Transverse colon (tissue), 4 donors: Measurements from ENCODE around the gene PDCD6IP. TPM values are rescaled to one million over a fixed set of nuclear protein-coding genes. Genes with fewer than 3 reads are reported as not detected.

Experiments used
- DNase-seq: peaks from one replicate; pipeline ENCODE4 v3.0.0-alpha.2; 2019
- H3K27ac ChIP-seq, 4 donors: fragments of 200-600 bp; sonication (generic); 2 replicates each; pipeline ENCODE4 v1.5.1; 2016 to 2018; ENCODE audit warnings: inconsistent platforms in 4 of 4
- H3K27me3 ChIP-seq: fragments of 200-600 bp; sonication (generic); 2 replicates; pipeline ENCODE4 v1.5.1; 2017; ENCODE audit warnings: inconsistent platforms
- H3K36me3 ChIP-seq, 4 donors: fragments of 200-600 bp; sonication (generic); 2 replicates each; pipeline ENCODE4 v1.5.1; 2017 to 2019; ENCODE audit warnings: inconsistent platforms in 4 of 4
- H3K4me1 ChIP-seq, 4 donors: fragments of 200-600 bp; sonication (generic); 2 replicates each; pipeline ENCODE4 v1.5.1; 2017 to 2020; ENCODE audit warnings: inconsistent platforms in 4 of 4
- H3K4me3 ChIP-seq, 4 donors: fragments of 200-600 bp; sonication (generic); 1 replicate in 1 of 4; 2 replicates in 3 of 4; pipeline versions ENCODE4 v1.5.1 to v1.6.1; 2017 to 2019; ENCODE audit warnings: inconsistent platforms in 4 of 4
- H3K9me3 ChIP-seq, 2 donors: fragments of 200-600 bp; sonication (generic); 2 replicates each; pipeline ENCODE4 v1.5.1; 2017 to 2019; ENCODE audit warnings: inconsistent platforms in 2 of 2
- CTCF ChIP-seq, 5 experiments: fragments of 200-600 bp in 3 of 5; fragments of 450-650 bp in 2 of 5; sonication (generic) in 3 of 5; IDR thresholded peaks; 1 replicate in 2 of 5; 2 replicates in 3 of 5; pipeline ENCODE4 v1.5.1; 2016 to 2017; ENCODE audit warnings: antibody characterized with exemption in 5 of 5, inconsistent platforms in 3 of 5, mild to moderate bottlenecking in 2 of 5, moderate library complexity in 1 of 5
- EP300 ChIP-seq: sonication (generic); formaldehyde crosslinking; IDR thresholded peaks from one replicate; pipeline ENCODE4 v1.6.1; 2017; ENCODE audit warnings: antibody characterized with exemption, low read depth
- POLR2A ChIP-seq: fragments of 450-650 bp; IDR thresholded peaks from one replicate; pipeline ENCODE4 v1.6.1; 2016; ENCODE audit warnings: antibody characterized with exemption, mild to moderate bottlenecking, moderate library complexity
- POLR2AphosphoS5 ChIP-seq, 3 donors: sonication (generic); formaldehyde crosslinking; IDR thresholded peaks; one replicate each; pipeline ENCODE4 v1.6.1; 2016; ENCODE audit warnings: antibody characterized with exemption in 3 of 3
- WGBS, 2 donors: methylation state at CpG; one replicate each; pipeline ENCODE4 v1.1.5; 2018; ENCODE audit warnings: low coverage in 1 of 2; 5-methylcytosine and 5-hydroxymethylcytosine counted together
- in situ Hi-C, 4 donors: fragments of 200-750 bp; cut with MboI; loops; one replicate each; pipeline versions ENCODE4 v1.15.0 to v1.15.1; 2017; ENCODE audit warnings: low sequenced_read_pairs in 3 of 4, low pct_ligation_motif_present in 1 of 4, low pct_unique_long_range_greater_than_20kb in 1 of 4
- intact Hi-C: fragments of 100-400 bp; cut with DNase I; formaldehyde crosslinking; loops from one replicate; pipeline ENCODE4 v1.15.1; 2023; ENCODE audit warnings: low total_unique reads
- total RNA-seq, 4 donors: library from RNA; depleted of rRNA; stranded (reverse); fragments of >200 nt; gene quantifications; one replicate each; pipeline ENCODE4 v1.1.0, GENCODE V29; 2016

Gene PDCD6IP
- total RNA-seq, 4 donors from 2014 or later, result 89.0 to 523 (median 372) TPM

- no peak overlapping the region for H3K27ac ChIP-seq
- TF ChIP-seq CTCF (IDR thresholded peaks at IDR 0.05) (no peak), EP300 (no peak), POLR2AphosphoS5 (IDR thresholded peaks at IDR 0.05) (no peak), POLR2A (no peak)
- H3K9me3 ChIP-seq, result no peaks in the 10 kb centered on the region
- intact Hi-C loops, result no loop called here
- no peaks in the 10 kb centered on the region for H3K4me1 ChIP-seq
- H3K36me3 ChIP-seq, result peaks cover 0 to 46% (median 16%) of the 10 kb centered on the region in 4 donors
- 92 to 100% methylated on average over 1 of the region's 1 CpG for WGBS, 2 donors
- no peak for DNase-seq
- no peak overlapping the region for H3K4me3 ChIP-seq
- H3K27me3 ChIP-seq, result no peaks in the 10 kb centered on the region
- in situ Hi-C loops, result no loop called here
Observed at GRCh38 chr3:33823821-33824220, 25.4 kb downstream of the PDCD6IP start.

- no peak overlapping the region for H3K4me3 ChIP-seq
- intact Hi-C loops, result no loop called here
- no peak for DNase-seq
- H3K4me1 ChIP-seq, result no peaks in the 10 kb centered on the region
- H3K27ac ChIP-seq, result no peak overlapping the region
- H3K36me3 ChIP-seq, result peaks cover 0 to 50% (median 18%) of the 10 kb centered on the region in 4 donors
- WGBS, 2 donors, result 93 to 96% methylated on average over 5 of the region's 5 CpGs
- H3K9me3 ChIP-seq, result no peaks in the 10 kb centered on the region
- no peaks in the 10 kb centered on the region for H3K27me3 ChIP-seq
- no peak for TF ChIP-seq CTCF (IDR thresholded peaks at IDR 0.05)
- TF ChIP-seq POLR2AphosphoS5 (IDR thresholded peaks at IDR 0.05), result no peak
- no peak for TF ChIP-seq POLR2A
- no peak for TF ChIP-seq EP300
- in situ Hi-C loops, result no loop called here
Observed at GRCh38 chr3:33825111-33825510, 26.7 kb downstream of the PDCD6IP start.

- Histone ChIP-seq H3K4me3 (no peak overlapping the region), H3K27ac (no peak overlapping the region), H3K4me1 (no peaks in the 10 kb centered on the region), H3K36me3 (peaks cover 0 to 50% (median 18%) of the 10 kb centered on the region in 4 donors), H3K9me3 (no peaks in the 10 kb centered on the region), H3K27me3 (no peaks in the 10 kb centered on the region)
- no peak for DNase-seq
- in situ Hi-C loops (no loop called here), intact Hi-C loops (no loop called here)
- 78 to 88% methylated on average over 1 of the region's 1 CpG for WGBS, 2 donors
- TF ChIP-seq POLR2AphosphoS5 (IDR thresholded peaks at IDR 0.05) (no peak), POLR2A (no peak), CTCF (IDR thresholded peaks at IDR 0.05) (no peak), EP300 (no peak)
Observed at GRCh38 chr3:33826206-33826605, 27.8 kb downstream of the PDCD6IP start.

- Histone ChIP-seq H3K27me3 (no peaks in the 10 kb centered on the region), H3K4me3 (no peak overlapping the region), H3K36me3 (peaks cover 0 to 50% (median 18%) of the 10 kb centered on the region in 4 donors), H3K27ac (no peak overlapping the region), H3K9me3 (no peaks in the 10 kb centered on the region), H3K4me1 (no peaks in the 10 kb centered on the region)
- TF ChIP-seq EP300 (no peak), POLR2A (no peak), CTCF (IDR thresholded peaks at IDR 0.05) (no peak), POLR2AphosphoS5 (IDR thresholded peaks at IDR 0.05) (no peak)
- DNase-seq, result no peak
- in situ Hi-C loops, result no loop called here
- intact Hi-C loops, result no loop called here
- WGBS, 2 donors, result 100% methylated on average over 1 of the region's 1 CpG
Observed at GRCh38 chr3:33826688-33827087, 28.3 kb downstream of the PDCD6IP start.
